H1 (cell line): ENCODE results near the gene UGT1A7. TPM values are rescaled to one million over a fixed set of nuclear protein-coding genes. Genes with fewer than 3 reads are reported as not detected.

ENCODE experiments used
- CTCF ChIA-PET: fragments of 300-600 bp; sonication (Branson Sonifier 250); formaldehyde crosslinking; loops from one replicate; lab custom pipeline; 2021; ENCODE audit not compliant: partially characterized antibody; lab: Charles Lee
- POLR2A ChIA-PET: fragments of 300-600 bp; sonication (Branson Sonifier 250); formaldehyde crosslinking; loops from one replicate; lab custom pipeline; 2021; ENCODE audit warnings: inconsistent platforms; ENCODE audit not compliant: partially characterized antibody; lab: Charles Lee
- DNase-seq, 2 experiments: peaks; one replicate each; pipeline versions ENCODE4 v3.0.0 to v3.0.0-alpha.2; 2010 to 2022; ENCODE audit warnings: low spot score in 2 of 2, low read depth in 1 of 2, mixed read lengths in 1 of 2
- FAIRE-seq: peaks from 2 replicates; lab custom pipeline; 2011; peaks lifted over from hg19 to GRCh38; lab: Jason Lieb, UNC
- H2AFZ ChIP-seq: 2 replicates; pipeline ENCODE4 v1.8.1; 2012; ENCODE audit warnings: low read length, inconsistent platforms
- H2AK5ac ChIP-seq: 2 replicates; pipeline ENCODE4 v1.6.1; 2013; ENCODE audit warnings: low read depth, low read length
- H2BK120ac ChIP-seq: replicated peaks from 2 replicates; pipeline ENCODE3; 2013; ENCODE audit warnings: low read depth, low read length, inconsistent platforms
- H2BK12ac ChIP-seq: 2 replicates; pipeline ENCODE4 v1.6.1; 2013; ENCODE audit warnings: low read depth, low read length
- H2BK15ac ChIP-seq: 2 replicates; pipeline ENCODE4 v1.6.1; 2013; ENCODE audit warnings: low read length
- H2BK20ac ChIP-seq: 2 replicates; pipeline ENCODE4 v1.6.1; 2013; ENCODE audit warnings: low read length
- H2BK5ac ChIP-seq: 2 replicates; pipeline ENCODE4 v1.6.1; 2013; ENCODE audit warnings: low read depth, low read length
- H3K14ac ChIP-seq: 2 replicates; pipeline ENCODE4 v1.6.1; 2013; ENCODE audit warnings: inconsistent platforms; ENCODE audit not compliant: insufficient read length
- H3K18ac ChIP-seq: 2 replicates; pipeline ENCODE4 v1.6.1; 2013; ENCODE audit warnings: low read length; ENCODE audit errors: extremely low read depth
- H3K23ac ChIP-seq: 2 replicates; pipeline ENCODE4 v1.6.1; 2013; ENCODE audit warnings: inconsistent platforms; ENCODE audit not compliant: insufficient read length
- H3K23me2 ChIP-seq: 2 replicates; pipeline ENCODE4 v1.6.1; 2013; ENCODE audit warnings: low read depth, low read length
- H3K27ac ChIP-seq: 2 replicates; pipeline ENCODE4 v1.6.1; 2011; ENCODE audit warnings: low read depth, low read length, inconsistent platforms
- H3K27me3 ChIP-seq, 4 experiments: replicated peaks in 1 of 4; 1 replicate in 1 of 4; 2 replicates in 3 of 4; pipeline versions ENCODE4 v1.6.1 to v1.8.1; 2011 to 2013; ENCODE audit warnings: low read length in 3 of 4, mild to moderate bottlenecking in 3 of 4, inconsistent platforms in 2 of 4, mixed read lengths in 2 of 4, moderate library complexity in 1 of 4; ENCODE audit not compliant: control insufficient read depth in 3 of 4, insufficient read depth in 3 of 4; ENCODE audit errors: extremely low read depth in 1 of 4
- H3K36me3 ChIP-seq, 4 experiments: 2 replicates each; pipeline versions ENCODE4 v1.6.1 to v1.8.1; 2011 to 2013; ENCODE audit warnings: mild to moderate bottlenecking in 4 of 4, low read length in 3 of 4, moderate library complexity in 2 of 4, control low read depth in 1 of 4, inconsistent platforms in 1 of 4; ENCODE audit not compliant: insufficient read depth in 4 of 4, control insufficient read depth in 2 of 4
- H3K4ac ChIP-seq: replicated peaks from 2 replicates; pipeline ENCODE3; 2013; ENCODE audit warnings: low read length, low read depth, mixed read lengths, inconsistent platforms; ENCODE audit not compliant: insufficient read length
- H3K4me1 ChIP-seq, 4 experiments: replicated peaks in 1 of 4; 1 replicate in 1 of 4; 2 replicates in 3 of 4; pipeline versions ENCODE4 v1.6.1 to v1.8.1; 2011 to 2013; ENCODE audit warnings: low read length in 3 of 4, inconsistent platforms in 2 of 4, mixed read lengths in 1 of 4; ENCODE audit not compliant: insufficient read depth in 4 of 4, control insufficient read depth in 3 of 4
- H3K4me2 ChIP-seq, 2 experiments: 2 replicates each; pipeline versions ENCODE4 v1.6.1 to v1.8.1; 2011 to 2013; ENCODE audit warnings: low read depth in 2 of 2, low read length in 2 of 2, control low read depth in 1 of 2, inconsistent platforms in 1 of 2, mild to moderate bottlenecking in 1 of 2; ENCODE audit not compliant: insufficient read depth in 1 of 2
- H3K4me3 ChIP-seq, 4 experiments: fragments of 200-600, 300-600 bp in 1 of 4; sonication (generic), shearing (Covaris generic), sonication (Bioruptor Twin) in 1 of 4; 2 replicates each; pipeline versions ENCODE4 v1.5.1 to v1.8.1; 2011 to 2016; ENCODE audit warnings: low read length in 4 of 4, low read depth in 3 of 4, control low read depth in 2 of 4, inconsistent platforms in 2 of 4, mild to moderate bottlenecking in 2 of 4, mixed read lengths in 1 of 4, moderate library complexity in 1 of 4; ENCODE audit not compliant: insufficient read depth in 2 of 4; ENCODE audit errors: extremely low read depth in 1 of 4
- H3K56ac ChIP-seq: replicated peaks from 2 replicates; pipeline ENCODE3; 2013; ENCODE audit warnings: low read depth, mild to moderate bottlenecking, mixed read lengths, low read length, inconsistent platforms; ENCODE audit not compliant: insufficient read length
- H3K79me1 ChIP-seq: 2 replicates; pipeline ENCODE4 v1.6.1; 2013; ENCODE audit warnings: low read depth, low read length, control low read depth
- H3K79me2 ChIP-seq, 2 experiments: 2 replicates each; pipeline versions ENCODE4 v1.6.1 to v1.8.1; 2012 to 2013; ENCODE audit warnings: low read length in 2 of 2, mild to moderate bottlenecking in 2 of 2, inconsistent platforms in 1 of 2; ENCODE audit not compliant: insufficient read depth in 2 of 2, control insufficient read depth in 1 of 2
- H3K9ac ChIP-seq, 4 experiments: replicated peaks in 1 of 4; 1 replicate in 1 of 4; 2 replicates in 3 of 4; pipeline versions ENCODE4 v1.6.1 to v1.8.1; 2011 to 2013; ENCODE audit warnings: low read depth in 3 of 4, low read length in 3 of 4, control low read depth in 2 of 4, mild to moderate bottlenecking in 2 of 4, moderate library complexity in 2 of 4, inconsistent platforms in 1 of 4; ENCODE audit errors: extremely low read depth in 1 of 4
- H3K9me3 ChIP-seq, 2 experiments: 2 replicates each; pipeline versions ENCODE4 v1.6.1 to v1.8.1; 2012 to 2013; ENCODE audit warnings: mild to moderate bottlenecking in 2 of 2, moderate library complexity in 2 of 2, control low read depth in 1 of 2, inconsistent platforms in 1 of 2, low read depth in 1 of 2, low read length in 1 of 2, mixed read lengths in 1 of 2; ENCODE audit not compliant: insufficient read depth in 2 of 2
- H4K20me1 ChIP-seq, 2 experiments: replicated peaks in 1 of 2; 2 replicates each; pipeline versions ENCODE3 to v1.8.1; 2011 to 2013; ENCODE audit warnings: inconsistent platforms in 2 of 2, low read length in 2 of 2, mild to moderate bottlenecking in 1 of 2; ENCODE audit not compliant: insufficient read depth in 2 of 2, control insufficient read depth in 1 of 2
- H4K5ac ChIP-seq: 2 replicates; pipeline ENCODE4 v1.6.1; 2013; ENCODE audit warnings: low read length, low read depth, mixed read lengths, inconsistent platforms; ENCODE audit not compliant: insufficient read length
- H4K8ac ChIP-seq: 2 replicates; pipeline ENCODE4 v1.8.0; 2013; ENCODE audit warnings: mild to moderate bottlenecking, moderate library complexity, low read length, inconsistent platforms; ENCODE audit not compliant: insufficient read depth; ENCODE audit errors: extremely low read depth
- H4K91ac ChIP-seq: replicated peaks from 2 replicates; pipeline ENCODE3; 2013; ENCODE audit warnings: low read length, mixed read lengths, inconsistent platforms; ENCODE audit not compliant: insufficient read length
- CEBPB ChIP-seq: IDR thresholded peaks from 2 replicates; pipeline ENCODE4 v1.6.1; 2012; ENCODE audit warnings: low read depth, low read length
- FOSL1 ChIP-seq: IDR thresholded peaks from 2 replicates; pipeline ENCODE4 v1.6.1; 2011; ENCODE audit warnings: mild to moderate bottlenecking, low read depth, low read length, moderate library complexity; ENCODE audit not compliant: insufficient read depth
- SIRT6 ChIP-seq: IDR thresholded peaks from one replicate; pipeline ENCODE4 v1.7.1; 2012; ENCODE audit warnings: low read length, inconsistent platforms
- TAF7 ChIP-seq: optimal IDR thresholded peaks from 2 replicates; pipeline ENCODE3; 2011; ENCODE audit warnings: low read depth, mild to moderate bottlenecking, inconsistent platforms, low read length, moderate library complexity, borderline replicate concordance
- YY1 ChIP-seq: IDR thresholded peaks from 2 replicates; pipeline ENCODE4 v1.6.1; 2011; ENCODE audit warnings: low read depth, mild to moderate bottlenecking, low read length
- polyA plus RNA-seq, 7 experiments: library from polyadenylated mRNA; depleted of rRNA in 3 of 7; stranded (reverse) in 5 of 7; unstranded in 2 of 7; fragments of >200 nt in 5 of 7; fragments of 200-250 nt in 2 of 7; gene quantifications; 1 replicate in 5 of 7; 2 replicates in 1 of 7; 4 replicates in 1 of 7; pipeline versions ENCODE4 v1.2.1 to v1.2.3, GENCODE V29; 2011 to 2013; ENCODE audit warnings: missing spikeins in 2 of 7, mixed read lengths in 2 of 7
- total RNA-seq: library from RNA; stranded (reverse); fragmentation: NEBNext Ultra II Directional; extraction: Animal tissue kit (Norgen Biotek cat#: 25700); gene quantifications from 2 replicates; pipeline ENCODE4 v1.2.1, GENCODE V29; 2021

The UGT1A7 gene
- total and polyA plus RNA-seq, 2 of the 8 experiments (the other 6 are each of a cell fraction or from before 2014, with no cell fraction given): not detected

- no peak overlapping the region for H3K18ac ChIP-seq
- no peak overlapping the region for H2AK5ac ChIP-seq
- H3K23ac ChIP-seq: no peak overlapping the region
- H3K56ac ChIP-seq: no peak overlapping the region
- no peaks in the 10 kb centered on the region for H3K27me3 ChIP-seq
- no peak overlapping the region for H2AFZ ChIP-seq
- H4K8ac ChIP-seq: no peak overlapping the region
- no peak overlapping the region for H2BK20ac ChIP-seq
- H4K91ac ChIP-seq: no peak overlapping the region
- H3K4ac ChIP-seq: no peak overlapping the region
- no peak overlapping the region for H3K9ac ChIP-seq
- no peaks in the 10 kb centered on the region for H3K4me1 ChIP-seq
- H3K4me2 ChIP-seq: no peak overlapping the region
- no peak for FAIRE-seq
- no peak for DNase-seq
- no peaks in the 10 kb centered on the region for H4K20me1 ChIP-seq
- no peaks in the 10 kb centered on the region for H3K36me3 ChIP-seq
- no peak overlapping the region for H2BK5ac ChIP-seq
- H3K14ac ChIP-seq: no peak overlapping the region
- H4K5ac ChIP-seq: no peak overlapping the region
- H2BK15ac ChIP-seq: no peak overlapping the region
- ChIA-PET POLR2A (no interaction called here), CTCF (no interaction called here)
- no peak overlapping the region for H2BK120ac ChIP-seq
- H3K79me1 ChIP-seq: no peaks in the 10 kb centered on the region
- no peak overlapping the region for H3K4me3 ChIP-seq
- no peaks in the 10 kb centered on the region; the same call in 1 of the 2 replicates for H3K23me2 ChIP-seq
- no peak overlapping the region for H3K27ac ChIP-seq
- H2BK12ac ChIP-seq: no peak overlapping the region
- no peaks in the 10 kb centered on the region for H3K9me3 ChIP-seq
- H3K79me2 ChIP-seq: no peaks in the 10 kb centered on the region
- no peak for TF ChIP-seq YY1
- no peak for TF ChIP-seq SIRT6
- TF ChIP-seq CEBPB: no peak
- no peak for TF ChIP-seq TAF7
- TF ChIP-seq FOSL1: no peak
Measured at GRCh38 chr2:233658610-233659009, 23.1 kb upstream of the UGT1A7 start.
